ENCODE results near the gene CYP3A4. TPM values are rescaled to one million over a fixed set of nuclear protein-coding genes. Genes with fewer than 3 reads are reported as not detected.

The CYP3A4 gene
- total and polyA plus RNA-seq, 8 donors = 0.25 to 11.0 (median 4.3) TPM; not detected in 1

- no peak overlapping the region for H3K4me3 ChIP-seq
- H3K36me3 ChIP-seq = no peaks in the 10 kb centered on the region
- peak in 1 of 4 donors; percentile 46 for ATAC-seq
- peak in 2 of 6 donors; percentile 43 to 56 for DNase-seq
- 63 to 70% methylated on average over 4 of the region's 4 CpGs for WGBS, 2 donors
- peaks cover 21 to 27% (median 26%) of the 10 kb centered on the region in 3 donors for H3K4me1 ChIP-seq
- no peak overlapping the region for H3K27ac ChIP-seq
- no peaks in the 10 kb centered on the region for H3K27me3 ChIP-seq
- no peak for FAIRE-seq
- no peak for TF ChIP-seq CTCF (IDR thresholded peaks at IDR 0.05)
- no peaks in the 10 kb centered on the region for H3K9me3 ChIP-seq
- intact Hi-C loops (cut with DNase I) = no loop called here
Observed at GRCh38 chr7:99822731-99823718, 39.0 kb upstream of the CYP3A4 start.

DNA sequence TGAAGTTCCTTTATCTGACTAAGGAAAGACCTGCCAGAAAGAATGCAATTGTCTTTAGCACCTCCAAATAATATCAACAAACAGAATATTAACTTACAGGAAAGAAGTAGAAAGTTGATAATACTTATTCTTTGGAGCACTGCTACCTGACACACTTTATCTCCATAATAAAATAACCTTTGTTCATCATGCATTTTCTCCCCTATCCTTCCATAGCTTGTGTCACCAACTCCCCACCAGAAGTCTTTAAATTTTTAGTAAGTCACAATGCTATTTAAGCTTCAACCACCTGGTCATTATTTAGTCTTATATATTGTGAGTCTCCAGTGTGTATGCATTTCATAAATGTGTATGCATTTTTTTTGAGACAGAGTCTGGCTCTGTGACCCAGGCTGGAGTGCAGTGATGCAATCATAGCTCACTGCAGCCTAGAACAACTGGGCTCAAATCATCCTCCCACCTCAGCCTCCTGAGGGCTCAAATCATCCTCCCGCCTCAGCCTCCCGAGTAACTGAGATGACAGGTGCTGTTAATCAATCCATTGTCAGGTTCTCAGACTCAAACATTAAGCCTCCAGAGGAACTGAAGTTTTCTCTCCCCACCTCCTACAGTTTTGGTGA lies 36.5 kb upstream of the CYP3A4 start:
- FAIRE-seq (no peak), ATAC-seq (no peak), DNase-seq (no peak)
- Histone ChIP-seq H3K36me3 (no peaks in the 10 kb centered on the region), H3K27ac (no peak overlapping the region), H3K4me1 (peaks cover 3 to 6% (median 5%) of the 10 kb centered on the region in 3 donors), H3K9me3 (no peaks in the 10 kb centered on the region), H3K4me3 (no peak overlapping the region), H3K27me3 (no peaks in the 10 kb centered on the region)
- 86% methylated on average over 2 of the region's 2 CpGs for WGBS, 2 donors
- intact Hi-C loops (cut with DNase I) = no loop called here
- no peak for TF ChIP-seq CTCF (IDR thresholded peaks at IDR 0.05)

DNA sequence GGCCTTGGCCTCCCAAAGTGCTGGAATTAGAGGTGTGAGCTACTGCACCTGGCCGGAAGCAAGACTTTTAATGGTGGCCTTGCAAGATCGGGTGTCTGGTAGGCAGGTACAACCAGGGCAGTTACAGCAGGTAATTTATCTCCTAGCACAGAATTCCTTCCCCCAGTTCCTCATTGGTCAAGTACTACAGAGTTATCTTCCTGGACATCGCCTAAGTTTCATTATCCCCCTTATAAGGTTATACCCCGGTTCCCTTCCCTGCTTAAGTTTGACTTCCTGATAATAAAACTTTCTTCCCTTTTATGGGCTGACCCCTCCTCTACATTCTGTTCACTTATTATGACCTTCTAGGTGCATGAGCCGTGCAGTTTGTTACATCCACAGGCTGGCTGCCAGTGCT lies 24.8 kb upstream of the CYP3A4 start:
- Histone ChIP-seq H3K36me3 (no peaks in the 10 kb centered on the region), H3K4me1 (no peaks in the 10 kb centered on the region), H3K4me3 (no peak overlapping the region), H3K27me3 (no peaks in the 10 kb centered on the region), H3K27ac (no peak overlapping the region), H3K9me3 (no peaks in the 10 kb centered on the region)
- DNase-seq (no peak), FAIRE-seq (no peak), ATAC-seq (no peak)
- 81 to 82% methylated on average over 5 of the region's 5 CpGs for WGBS, 2 donors
- intact Hi-C loops (cut with DNase I) = no loop called here
- TF ChIP-seq CTCF (IDR thresholded peaks at IDR 0.05) = no peak

GRCh38 chr7:99806839-99807478 lies 23.0 kb upstream of the CYP3A4 start:
- intact Hi-C loops (cut with DNase I) = no loop called here
- no peaks in the 10 kb centered on the region for H3K27me3 ChIP-seq
- H3K27ac ChIP-seq = no peak overlapping the region
- no peaks in the 10 kb centered on the region for H3K9me3 ChIP-seq
- no peak for TF ChIP-seq CTCF (IDR thresholded peaks at IDR 0.05)
- H3K4me1 ChIP-seq = no peaks in the 10 kb centered on the region
- ATAC-seq (no peak), DNase-seq (no peak), FAIRE-seq (no peak)
- H3K4me3 ChIP-seq = no peak overlapping the region
- 91 to 92% methylated on average over 3 of the region's 3 CpGs for WGBS, 2 donors
- no peaks in the 10 kb centered on the region for H3K36me3 ChIP-seq

All from pancreas (tissue), 10 donors.